GM21360 (cell line): ENCODE results near the gene DRC7.
"Not testable (repeated sequence)": the region's sequence is repeated elsewhere in the genome, so short reads cannot be mapped to it uniquely, and the experiment has no call there.

Source experiments
- ATAC-seq: cut with Tn5 transposase; IDR thresholded peaks from one replicate; pipeline ENCODE4 v1.9.1; 2021; ENCODE audit warnings: mild to moderate bottlenecking, moderate library complexity; ENCODE audit not compliant: unreplicated experiment

The DRC7 gene

DNA sequence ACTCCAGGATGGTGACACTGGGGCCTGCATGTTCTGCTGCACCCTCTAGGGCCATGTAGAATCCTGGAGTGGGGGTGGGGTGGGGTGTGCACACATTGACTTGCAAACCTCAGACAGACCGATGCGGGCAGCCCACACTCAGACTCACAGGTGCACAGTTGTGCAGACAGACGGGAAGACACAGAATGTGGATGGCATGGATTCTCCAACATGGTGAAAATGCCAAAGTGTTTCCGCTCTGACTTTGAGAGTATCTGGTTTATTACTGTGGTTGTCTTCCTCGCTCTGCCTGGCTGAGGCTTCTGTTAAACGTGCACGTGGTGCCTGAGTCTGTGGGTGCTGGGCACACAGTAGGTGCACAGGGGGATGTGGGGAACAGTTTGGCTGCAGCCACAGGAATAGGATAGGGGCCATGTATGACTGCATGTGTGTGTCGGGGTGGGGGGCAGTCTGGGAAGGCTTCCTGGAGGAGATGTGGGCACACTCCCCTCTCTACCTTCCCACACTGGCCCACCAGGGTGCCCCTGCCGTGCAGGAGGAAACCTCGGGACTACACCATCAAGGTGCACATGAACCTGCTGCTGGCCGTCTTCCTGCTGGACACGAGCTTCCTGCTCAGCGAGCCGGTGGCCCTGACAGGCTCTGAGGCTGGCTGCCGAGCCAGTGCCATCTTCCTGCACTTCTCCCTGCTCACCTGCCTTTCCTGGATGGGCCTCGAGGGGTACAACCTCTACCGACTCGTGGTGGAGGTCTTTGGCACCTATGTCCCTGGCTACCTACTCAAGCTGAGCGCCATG is 35.5 kb upstream of the DRC7 start:
- ATAC-seq = no peak

- no peak for ATAC-seq
Measured at GRCh38 chr16:57660715-57661463, 33.7 kb upstream of the DRC7 start.

DNA sequence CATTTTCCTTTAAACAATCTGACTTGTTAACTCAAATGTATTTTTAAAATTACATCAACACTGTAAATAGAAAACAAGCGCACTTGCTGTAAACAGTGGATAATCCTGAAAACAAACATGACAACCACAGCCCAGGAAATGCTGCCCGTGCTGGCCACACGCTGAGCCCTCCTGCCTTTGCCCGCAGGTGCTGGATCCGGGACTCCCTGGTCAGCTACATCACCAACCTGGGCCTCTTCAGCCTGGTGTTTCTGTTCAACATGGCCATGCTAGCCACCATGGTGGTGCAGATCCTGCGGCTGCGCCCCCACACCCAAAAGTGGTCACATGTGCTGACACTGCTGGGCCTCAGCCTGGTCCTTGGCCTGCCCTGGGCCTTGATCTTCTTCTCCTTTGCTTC is 33.1 kb upstream of the DRC7 start:
- no peak for ATAC-seq

DNA sequence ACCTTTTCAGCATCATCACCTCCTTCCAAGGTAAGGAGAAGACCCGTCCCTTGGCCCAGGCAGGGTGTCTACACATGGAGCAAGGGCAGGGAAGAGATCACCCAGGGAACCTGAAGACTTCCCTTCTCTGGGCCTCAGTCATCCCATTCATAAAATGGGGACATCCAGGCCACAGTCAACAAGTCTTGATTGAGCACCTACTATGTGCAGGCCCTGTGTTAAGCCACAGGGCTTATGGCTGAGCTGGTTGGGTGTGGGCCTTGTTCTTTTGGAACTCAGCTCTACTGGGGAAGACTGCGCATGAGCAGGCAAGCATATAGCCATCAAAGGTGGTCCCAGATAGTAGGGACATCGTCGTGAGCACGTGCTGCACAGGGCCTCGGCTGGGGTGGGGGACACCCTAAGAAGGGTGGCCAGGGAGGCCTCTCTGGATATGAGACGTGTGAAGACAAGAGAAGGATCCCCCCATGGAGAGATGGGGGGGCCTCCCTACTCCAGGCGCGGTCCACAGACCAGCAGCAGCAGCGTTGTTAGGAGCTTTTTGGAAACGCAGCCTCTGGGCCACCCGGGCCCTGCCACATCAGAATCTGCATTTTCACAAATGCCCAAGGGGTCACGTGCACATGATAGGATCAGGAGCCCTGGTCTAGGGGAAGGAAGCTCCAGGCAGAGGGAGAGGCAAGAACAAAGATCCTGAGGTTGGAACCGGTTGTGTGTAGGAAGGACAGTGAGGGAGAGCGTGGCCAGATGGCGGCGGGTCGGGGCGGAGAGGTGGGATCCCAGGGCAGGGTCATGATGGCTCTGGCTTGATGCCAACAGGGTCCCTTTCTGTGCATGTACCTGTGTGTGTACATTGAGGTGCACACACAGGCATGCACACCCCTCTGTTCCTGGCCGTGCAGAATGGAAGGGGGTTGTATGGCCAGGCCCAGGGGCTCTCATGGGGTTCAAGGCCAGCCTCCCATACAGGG is 32.4 kb upstream of the DRC7 start:
- no peak for ATAC-seq

GRCh38 chr16:57663436-57663835 is 31.2 kb upstream of the DRC7 start:
- ATAC-seq = no peak

DNA sequence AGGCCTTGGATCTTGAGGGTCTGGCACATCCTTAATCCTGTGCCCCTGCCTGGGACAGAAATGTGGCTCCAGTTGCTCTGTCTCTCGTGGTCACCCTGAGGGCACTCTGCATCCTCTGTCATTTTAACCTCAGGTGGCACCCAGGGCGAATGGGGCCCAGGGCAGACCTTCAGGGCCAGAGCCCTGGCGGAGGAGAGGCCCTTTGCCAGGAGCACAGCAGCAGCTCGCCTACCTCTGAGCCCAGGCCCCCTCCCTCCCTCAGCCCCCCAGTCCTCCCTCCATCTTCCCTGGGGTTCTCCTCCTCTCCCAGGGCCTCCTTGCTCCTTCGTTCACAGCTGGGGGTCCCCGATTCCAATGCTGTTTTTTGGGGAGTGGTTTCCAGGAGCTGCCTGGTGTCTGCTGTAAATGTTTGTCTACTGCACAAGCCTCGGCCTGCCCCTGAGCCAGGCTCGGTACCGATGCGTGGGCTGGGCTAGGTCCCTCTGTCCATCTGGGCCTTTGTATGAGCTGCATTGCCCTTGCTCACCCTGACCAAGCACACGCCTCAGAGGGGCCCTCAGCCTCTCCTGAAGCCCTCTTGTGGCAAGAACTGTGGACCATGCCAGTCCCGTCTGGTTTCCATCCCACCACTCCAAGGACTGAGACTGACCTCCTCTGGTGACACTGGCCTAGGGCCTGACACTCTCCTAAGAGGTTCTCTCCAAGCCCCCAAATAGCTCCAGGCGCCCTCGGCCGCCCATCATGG is 30.5 kb upstream of the DRC7 start:
- no peak for ATAC-seq

DNA sequence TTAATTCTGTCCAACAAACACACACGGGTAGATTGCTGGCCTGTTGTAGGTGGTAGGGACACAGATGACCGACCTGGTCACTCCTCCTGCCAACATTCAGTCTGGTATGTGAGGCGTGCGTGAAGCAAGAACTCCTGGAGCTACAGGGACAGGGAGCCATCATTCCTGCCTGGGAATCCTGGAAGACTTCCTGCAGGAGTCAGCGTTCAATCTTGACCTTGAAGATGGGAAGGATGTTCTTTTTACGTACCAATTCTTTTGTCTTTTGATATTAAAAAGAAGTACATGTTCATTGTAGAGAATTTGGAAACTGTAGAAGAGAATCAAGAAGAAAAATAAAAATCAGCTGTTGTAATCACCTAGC is 30.0 kb upstream of the DRC7 start:
- ATAC-seq = no peak

DNA sequence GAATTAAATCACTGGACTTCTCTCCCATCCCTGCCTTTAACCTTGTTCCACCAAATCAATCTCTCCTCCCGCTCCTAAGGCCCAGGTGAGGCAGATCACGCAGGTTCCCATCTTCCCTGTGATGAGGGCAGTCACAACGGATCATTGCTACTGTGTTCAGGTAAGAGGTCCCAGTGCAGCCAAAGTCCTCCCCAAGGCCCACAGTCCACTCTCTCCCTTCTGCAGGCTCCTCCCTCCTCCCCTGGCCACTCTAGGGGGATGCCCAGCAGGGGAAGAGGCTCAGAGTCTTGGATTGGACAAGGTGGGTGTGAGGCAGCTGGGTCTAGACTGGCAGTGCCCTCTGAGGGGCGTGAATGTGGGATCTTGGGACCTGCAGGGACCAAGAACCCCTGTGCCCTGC is 29.1 kb upstream of the DRC7 start:
- no peak for ATAC-seq

DNA sequence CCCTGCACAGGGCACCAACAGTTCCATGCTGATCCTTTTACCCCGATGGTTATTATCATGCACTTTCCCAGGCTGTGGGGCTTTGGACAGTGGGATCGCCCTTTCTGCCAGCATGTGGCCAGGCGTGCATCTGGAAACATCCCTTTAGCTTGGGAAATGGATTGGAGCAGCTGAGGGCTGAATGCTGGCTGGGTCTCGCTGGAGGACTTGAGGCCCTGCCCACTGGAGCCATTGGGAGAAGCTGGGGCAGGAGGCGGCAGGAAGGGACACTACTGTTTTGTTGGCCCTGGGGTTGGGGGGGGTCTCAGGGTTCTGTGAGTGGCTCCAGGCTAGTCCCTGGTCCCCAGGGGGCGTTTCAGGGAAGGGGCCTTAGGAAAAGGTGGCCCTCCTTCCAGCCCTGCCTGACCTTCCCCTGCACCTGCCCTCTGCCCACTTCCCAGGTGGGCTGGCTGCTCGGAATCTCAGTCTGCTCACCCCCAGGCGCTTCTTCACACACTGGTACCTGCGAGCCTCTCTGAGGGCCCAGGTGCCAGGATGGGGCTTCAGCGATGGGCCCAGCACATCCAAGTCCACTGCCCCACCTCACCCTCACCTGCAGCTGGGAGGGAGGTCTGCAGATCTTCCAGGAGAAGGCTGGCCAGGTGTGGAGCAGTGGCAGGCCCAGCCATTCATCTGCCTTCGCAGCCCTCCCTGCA is 28.1 kb upstream of the DRC7 start:
- no peak for ATAC-seq

GRCh38 chr16:57667048-57667525 is 27.5 kb upstream of the DRC7 start:
- no peak for ATAC-seq

DNA sequence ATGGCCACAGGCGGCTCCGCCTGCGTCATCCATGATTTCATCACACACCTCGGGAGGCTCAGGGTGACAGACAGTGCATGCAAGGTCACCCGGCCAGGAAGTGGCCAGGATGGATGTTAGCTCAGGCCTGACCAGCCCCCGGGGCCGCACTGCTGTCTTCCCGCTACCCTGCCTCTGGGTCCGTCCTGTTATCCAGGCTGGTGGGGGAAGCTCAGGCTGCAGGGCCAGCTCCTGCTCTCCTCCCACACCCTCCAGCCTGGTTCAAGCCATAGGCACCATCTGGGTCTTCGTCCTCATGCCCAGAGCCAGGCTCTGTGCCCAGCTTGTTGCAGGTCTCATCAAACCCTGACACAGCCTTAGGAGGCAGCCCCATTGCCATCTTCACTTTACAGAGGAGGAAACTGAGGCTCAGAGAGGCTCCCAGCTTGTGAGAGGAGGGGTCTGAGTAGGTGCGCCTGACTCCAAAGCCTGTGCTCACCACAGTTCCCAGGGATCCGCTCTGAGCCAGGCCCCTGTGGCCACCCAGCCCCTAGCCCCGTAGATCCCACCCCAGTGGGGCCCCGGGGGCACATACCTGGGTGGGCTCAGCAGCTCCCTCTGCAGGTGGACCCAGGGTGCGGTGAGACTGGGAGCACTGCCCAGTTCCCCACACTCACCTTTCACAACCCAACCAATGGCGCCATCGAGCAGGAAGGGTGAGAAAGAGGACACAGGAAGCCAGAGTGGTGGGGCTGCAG is 26.9 kb upstream of the DRC7 start:
- no peak for ATAC-seq

GRCh38 chr16:57668263-57668571 is 26.4 kb upstream of the DRC7 start, which contains the start of gene ADGRG3:
TSS of gene ADGRG3 (plus strand) at chr16:57668306. CDS start at chr16:57668348, 42 bp downstream.
- ATAC-seq = no peak

DNA sequence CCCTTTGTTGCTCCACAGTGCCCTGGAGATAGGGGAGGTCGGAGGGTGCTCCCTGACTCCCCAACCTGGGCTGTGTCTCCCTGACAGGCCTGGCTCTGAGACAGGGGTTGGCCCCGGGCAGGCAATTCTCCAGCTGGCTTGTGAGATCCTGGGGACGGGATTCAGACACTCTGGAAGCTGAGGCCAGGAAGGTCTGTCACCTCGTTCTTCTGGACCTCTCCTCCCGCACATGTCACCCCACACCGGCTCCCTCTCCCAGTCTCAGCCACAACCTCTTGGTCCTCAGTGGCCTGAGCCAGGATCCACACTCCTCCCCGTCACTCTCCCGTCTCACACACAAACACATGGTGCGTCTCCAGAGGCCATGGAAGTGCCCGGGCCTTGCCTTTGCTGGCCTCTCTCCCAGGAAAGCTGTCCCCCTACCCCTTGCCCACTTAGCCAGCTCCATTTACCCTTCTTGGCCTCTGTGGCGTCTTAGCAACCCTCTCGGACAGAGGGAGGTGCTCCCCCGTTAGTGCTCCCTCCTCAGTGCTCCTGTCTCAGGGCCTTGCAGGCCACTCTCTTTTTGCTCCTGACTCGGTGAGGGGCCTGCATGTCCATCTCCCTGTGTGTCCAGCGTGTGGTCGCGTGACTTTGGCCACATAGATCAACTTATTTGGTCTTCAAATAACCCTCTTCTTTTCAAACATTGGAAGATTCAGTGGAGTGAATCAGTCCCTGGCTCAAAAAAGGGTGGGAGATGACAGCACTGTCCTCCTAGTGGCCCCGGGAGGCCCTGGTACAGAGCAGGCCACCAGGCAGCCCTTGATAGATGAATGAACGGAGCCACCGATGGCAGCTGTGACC is 25.8 kb upstream of the DRC7 start:
- no peak for ATAC-seq

DNA sequence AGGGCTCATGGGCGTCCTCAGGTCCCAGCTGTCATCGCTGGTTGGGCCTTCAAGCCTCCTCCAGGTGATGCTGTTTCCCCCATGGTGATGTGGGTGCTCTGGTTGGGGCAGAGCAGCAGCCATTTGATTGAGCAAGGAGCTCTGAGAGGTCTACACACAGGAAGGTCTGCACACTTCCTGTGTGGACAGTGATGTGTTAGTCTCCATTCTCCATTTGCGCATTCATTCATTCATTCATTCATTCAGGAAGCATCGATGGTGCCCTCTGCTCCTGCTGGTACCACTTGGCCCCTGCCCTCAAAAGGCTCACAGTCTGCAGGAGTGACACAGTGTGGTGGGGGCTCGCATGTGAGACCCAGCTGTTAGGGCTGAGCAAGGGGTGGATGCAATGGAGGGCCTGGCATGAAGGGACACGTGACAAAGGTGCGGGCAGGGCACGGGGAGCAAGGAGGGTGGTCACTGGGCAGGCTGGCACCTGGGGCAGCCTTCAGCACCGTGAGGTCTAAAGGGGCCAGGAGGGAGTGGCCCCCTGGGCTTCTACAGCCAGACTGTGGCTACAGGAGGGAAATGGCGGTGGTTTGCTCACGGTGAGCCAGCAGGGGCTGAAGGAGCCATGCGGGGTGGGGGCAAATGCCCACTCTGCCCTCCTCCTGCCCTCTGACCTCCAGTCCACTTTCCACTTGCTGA is 25.0 kb upstream of the DRC7 start:
- ATAC-seq = no peak

DNA sequence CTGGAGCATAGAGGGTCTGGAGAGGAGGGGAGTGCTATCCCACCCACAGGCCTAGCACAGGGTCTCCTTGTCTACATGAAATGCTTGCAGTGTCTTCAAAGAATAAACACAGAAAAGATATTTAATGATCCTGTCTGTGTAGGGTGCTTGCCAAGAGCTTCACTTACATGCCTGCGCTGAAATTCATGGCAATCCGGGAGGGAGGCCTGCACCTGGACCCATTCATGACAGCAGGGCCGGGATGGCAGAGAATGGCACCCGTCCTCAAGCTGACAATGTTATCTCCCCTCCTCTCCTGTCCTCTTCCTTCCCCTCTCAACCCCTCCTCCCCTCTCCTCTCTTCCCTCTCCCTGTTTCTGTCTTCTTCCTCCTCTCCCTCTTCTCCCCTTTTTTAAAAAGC is 24.4 kb upstream of the DRC7 start:
- ATAC-seq = no peak

DNA sequence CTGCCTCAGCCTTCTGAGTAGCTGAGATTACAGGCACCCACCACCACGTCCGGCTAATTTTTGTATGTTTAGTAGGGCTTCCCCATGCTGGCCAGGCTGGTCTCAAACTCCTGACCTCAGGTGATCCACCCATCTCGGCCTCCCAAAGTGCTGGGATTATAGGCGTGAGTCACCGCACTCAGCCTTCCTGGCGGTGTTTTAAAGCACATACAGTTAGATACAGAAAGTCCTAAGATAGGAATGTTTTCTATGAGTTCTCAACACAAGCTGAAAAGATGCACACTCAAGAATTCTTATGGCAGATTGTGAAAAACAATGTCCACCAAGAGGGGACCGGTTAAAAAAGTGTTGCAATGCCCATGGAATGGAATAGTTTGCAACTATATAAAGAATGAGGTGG is 23.2 kb upstream of the DRC7 start:
- ATAC-seq = not testable (repeated sequence)

DNA sequence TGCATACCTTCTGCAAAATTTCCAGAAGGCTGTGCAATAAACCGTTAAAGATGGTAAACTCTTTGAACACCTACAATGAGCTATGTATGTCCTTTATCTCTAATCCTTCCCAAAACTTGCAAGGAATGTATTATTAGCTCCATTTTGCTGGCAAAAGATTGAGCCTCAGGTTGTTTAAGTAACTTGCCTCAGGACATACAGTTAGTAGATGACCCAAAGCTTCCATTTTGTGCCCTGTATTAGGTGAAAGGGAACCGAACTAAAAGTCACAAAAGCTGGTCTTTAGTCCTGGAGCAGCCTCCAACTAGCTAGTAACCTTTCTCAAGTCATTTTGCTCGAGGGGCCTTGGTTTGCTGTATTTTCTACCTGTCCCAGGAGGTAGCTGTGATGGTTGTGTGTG is 22.2 kb upstream of the DRC7 start:
- no peak for ATAC-seq

DNA sequence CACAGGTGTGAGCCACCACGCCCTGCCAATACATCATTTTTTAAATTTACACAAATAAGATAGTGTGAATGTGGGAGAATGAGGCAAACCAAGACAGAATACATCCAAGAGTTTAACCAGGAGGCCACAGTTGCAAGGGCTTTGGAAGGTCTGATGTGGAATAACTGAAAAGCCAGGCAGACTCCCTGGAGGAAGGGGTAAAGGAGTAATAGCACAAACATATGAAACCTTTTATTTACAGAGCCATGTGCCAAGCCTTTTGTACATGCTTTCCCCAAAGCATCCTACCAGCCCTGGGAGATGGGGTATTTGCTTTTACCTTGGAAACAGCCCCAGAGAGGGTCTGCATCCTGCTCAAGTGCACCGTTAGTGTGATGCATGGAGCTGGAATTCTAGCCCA is 21.8 kb upstream of the DRC7 start:
- no peak for ATAC-seq
